HEK293 (cell line): Measurements from ENCODE around the gene KRTAP2-3.
"Not testable (repeated sequence)": the region's sequence is repeated elsewhere in the genome, so short reads cannot be mapped to it uniquely, and the experiment has no call there.

Experiments
- CTCF ChIA-PET: fragments of 350-600 bp; formaldehyde crosslinking; extraction: SDS; loops from one replicate; lab custom pipeline; 2021; ENCODE audit warnings: antibody characterized with exemption; lab: Yijun Ruan, JAX
- POLR2A ChIA-PET: fragments of 300-600 bp; formaldehyde crosslinking; extraction: SDS; loops from one replicate; lab custom pipeline; 2020; ENCODE audit warnings: antibody characterized with exemption, inconsistent platforms; lab: Yijun Ruan, JAX
- H3K27ac ChIP-seq: fragments of 200-500 bp; sonication (Bioruptor generic); 2 replicates; pipeline ENCODE4 v1.5.1; 2014; ENCODE audit warnings: low read depth, low read length, control low read depth, inconsistent platforms; ENCODE audit errors: extremely low read depth
- H3K36me3 ChIP-seq, 2 experiments: fragments of 200-500 bp in 1 of 2; sonication (Bioruptor generic) in 1 of 2; 1 replicate in 1 of 2; 2 replicates in 1 of 2; pipeline ENCODE4 v1.5.1; 2014 to 2017; ENCODE audit warnings: inconsistent platforms in 2 of 2, low read length in 2 of 2; ENCODE audit not compliant: control insufficient read depth in 2 of 2, insufficient read depth in 1 of 2
- H3K4me1 ChIP-seq: fragments of 200-500 bp; sonication (Bioruptor generic); 2 replicates; pipeline ENCODE4 v1.5.1; 2014; ENCODE audit warnings: mild to moderate bottlenecking, low read length, inconsistent platforms; ENCODE audit not compliant: control insufficient read depth, insufficient read depth
- H3K4me3 ChIP-seq: 2 replicates; pipeline ENCODE4 v1.5.1; 2011; ENCODE audit warnings: low read depth, mild to moderate bottlenecking, control low read depth, low read length, moderate library complexity
- H3K9me3 ChIP-seq: fragments of 200-500 bp; sonication (Bioruptor generic); 2 replicates; pipeline ENCODE4 v1.5.1; 2014; ENCODE audit warnings: low read depth, low read length, inconsistent platforms; ENCODE audit not compliant: control insufficient read depth, insufficient read depth
- OVOL3 ChIP-seq: fragments of 450-650 bp; formaldehyde crosslinking; IDR thresholded peaks from 2 replicates; pipeline ENCODE4 v1.5.1; 2016; ENCODE audit warnings: missing biosample characterization, missing genetic modification characterization
- ZBTB17 ChIP-seq: fragments of 450-650 bp; formaldehyde crosslinking; IDR thresholded peaks from 2 replicates; pipeline ENCODE4 v1.5.1; 2016; ENCODE audit warnings: missing biosample characterization, missing genetic modification characterization
- ZBTB44 ChIP-seq: fragments of 450-650 bp; IDR thresholded peaks from 2 replicates; pipeline ENCODE4 v1.5.1; 2018; ENCODE audit warnings: missing biosample characterization, mild to moderate bottlenecking, missing genetic modification characterization
- ZNF138 ChIP-seq: fragments of 450-650 bp; formaldehyde crosslinking; IDR thresholded peaks from 2 replicates; pipeline ENCODE4 v1.5.1; 2016; ENCODE audit warnings: missing biosample characterization, missing genetic modification characterization, borderline replicate concordance
- ZNF18 ChIP-seq: fragments of 450-650 bp; formaldehyde crosslinking; IDR thresholded peaks from 2 replicates; pipeline ENCODE4 v1.5.1; 2016; ENCODE audit warnings: missing biosample characterization, missing genetic modification characterization
- ZNF19 ChIP-seq: fragments of 450-650 bp; formaldehyde crosslinking; IDR thresholded peaks from 2 replicates; pipeline ENCODE4; 2016; ENCODE audit warnings: missing biosample characterization, missing genetic modification characterization, low read depth
- ZNF223 ChIP-seq: fragments of 450-650 bp; formaldehyde crosslinking; IDR thresholded peaks from 2 replicates; pipeline ENCODE4 v1.5.1; 2016; ENCODE audit warnings: missing biosample characterization, missing genetic modification characterization
- ZNF280D ChIP-seq: fragments of 450-650 bp; formaldehyde crosslinking; IDR thresholded peaks from 2 replicates; pipeline ENCODE4 v1.5.1; 2016; ENCODE audit warnings: missing biosample characterization, missing genetic modification characterization
- ZNF292 ChIP-seq: fragments of 450-650 bp; formaldehyde crosslinking; IDR thresholded peaks from 2 replicates; pipeline ENCODE4 v1.5.1; 2016; ENCODE audit warnings: low read depth, missing biosample characterization, missing genetic modification characterization, borderline replicate concordance
- ZNF404 ChIP-seq: fragments of 450-650 bp; formaldehyde crosslinking; IDR thresholded peaks from 2 replicates; pipeline ENCODE4 v1.5.1; 2017; ENCODE audit warnings: missing biosample characterization, missing genetic modification characterization
- ZNF510 ChIP-seq: fragments of 450-650 bp; formaldehyde crosslinking; IDR thresholded peaks from 2 replicates; pipeline ENCODE4 v1.5.1; 2018; ENCODE audit warnings: mild to moderate bottlenecking, missing genetic modification characterization, missing biosample characterization; ENCODE audit not compliant: insufficient replicate concordance
- ZNF530 ChIP-seq: fragments of 450-650 bp; formaldehyde crosslinking; IDR thresholded peaks from 2 replicates; pipeline ENCODE4 v1.5.1; 2016; ENCODE audit warnings: low read depth, missing biosample characterization, missing genetic modification characterization
- ZNF624 ChIP-seq: fragments of 450-650 bp; formaldehyde crosslinking; IDR thresholded peaks from 2 replicates; pipeline ENCODE4 v1.5.1; 2017; ENCODE audit warnings: missing biosample characterization, missing genetic modification characterization
- ZNF707 ChIP-seq: fragments of 450-650 bp; formaldehyde crosslinking; IDR thresholded peaks from 2 replicates; pipeline ENCODE4 v1.5.1; 2016; ENCODE audit warnings: missing biosample characterization, missing genetic modification characterization
- ZNF777 ChIP-seq: fragments of 450-650 bp; formaldehyde crosslinking; IDR thresholded peaks from 2 replicates; pipeline ENCODE4 v1.5.1; 2017; ENCODE audit warnings: missing biosample characterization, missing genetic modification characterization, borderline replicate concordance
- ZXDB ChIP-seq: fragments of 450-650 bp; formaldehyde crosslinking; IDR thresholded peaks from 2 replicates; pipeline ENCODE4 v1.5.1; 2016; ENCODE audit warnings: missing biosample characterization, missing genetic modification characterization

KRTAP2-3 gene

GRCh38 chr17:41060052-41060604 lies at the start of gene KRTAP2-3:
TSS of gene KRTAP2-3 (minus strand) at chr17:41060114. CDS start at chr17:41060050, 64 bp downstream.
- no peak within 1 kb of the TSS for H3K27ac ChIP-seq
- H3K4me3 ChIP-seq: no peak within 1 kb of the TSS
- ChIA-PET POLR2A (no interaction called here), CTCF (interaction anchor here (1.3 kb wide), 1 partner anchor 13 kb away, joined by 4 read pairs; no protein-coding TSS in a partner anchor)
- H3K36me3 ChIP-seq: no peaks in the 10 kb centered on the region
- TF ChIP-seq ZNF404 (tag by site-specific recombination) (no peak), ZNF138 (no peak), ZBTB17 (no peak), ZNF624 (tag by site-specific recombination) (no peak), ZNF707 (no peak), ZNF530 (tag by site-specific recombination) (no peak), OVOL3 (no peak), ZXDB (no peak), ZNF510 (tag by site-specific recombination) (no peak), ZNF223 (tag by site-specific recombination) (no peak), ZNF292 (no peak), ZNF280D (no peak), ZNF777 (tag by site-specific recombination) (no peak), ZNF19 (tag by site-specific recombination) (no peak), ZNF18 (tag by site-specific recombination) (no peak), ZBTB44 (tag by site-specific recombination) (no peak)
- no peaks in the 10 kb centered on the region for H3K4me1 ChIP-seq
- no peaks in the 10 kb centered on the region for H3K9me3 ChIP-seq

GRCh38 chr17:41108728-41109386 lies 48.9 kb upstream of the KRTAP2-3 start:
- H3K4me3 ChIP-seq: not testable (repeated sequence)

More at GRCh38 chr17:41108728-41109386, 48.9 kb upstream of the KRTAP2-3 start:
- H3K27ac ChIP-seq, H3K4me1 ChIP-seq, CTCF ChIA-PET, H3K9me3 ChIP-seq, H3K36me3 ChIP-seq, POLR2A ChIA-PET: not testable (repeated sequence)
